ENCODE data around the gene PRPF38B. TPM values are rescaled to one million over a fixed set of nuclear protein-coding genes. Genes with fewer than 3 reads are reported as not detected.
"Not testable (repeated sequence)": the region's sequence is repeated elsewhere in the genome, so short reads cannot be mapped to it uniquely, and the experiment has no call there.

PRPF38B gene
- total RNA-seq, 3 donors from 2014 or later: 68.9 to 76.7 (median 76.6) TPM

GRCh38 chr1:108699375-108700332 is 7.5 kb downstream of the PRPF38B start:
- Mint-ChIP-seq H3K4me3 (peak overlapping the region; percentile 81), H3K27me3 (ENCODE audit: low read depth) (no peaks in the 10 kb centered on the region), H3K4me1 (ENCODE audit: low read depth) (peaks cover 71% of the 10 kb centered on the region), H3K9me3 (no peaks in the 10 kb centered on the region), H3K36me3 (ENCODE audit: insufficient read depth) (peaks cover 50% of the 10 kb centered on the region)
- DNase-seq: no peak
- no peak for ATAC-seq

GRCh38 chr1:108701176-108701849 is 9.2 kb downstream of the PRPF38B start:
- Mint-ChIP-seq H3K4me3 (no peak overlapping the region), H3K4me1 (ENCODE audit: low read depth) (peaks cover 71% of the 10 kb centered on the region), H3K36me3 (ENCODE audit: insufficient read depth) (peaks cover 45% of the 10 kb centered on the region), H3K9me3 (no peaks in the 10 kb centered on the region), H3K27me3 (ENCODE audit: low read depth) (no peaks in the 10 kb centered on the region)
- ATAC-seq (no peak), DNase-seq (no peak)

- H3K27me3 Mint-ChIP-seq (ENCODE audit: low read depth); H3K4me3 Mint-ChIP-seq; DNase-seq; H3K9me3 Mint-ChIP-seq; ATAC-seq: not testable (repeated sequence)
- Mint-ChIP-seq H3K4me1 (ENCODE audit: low read depth) (peaks cover 63% of the 10 kb centered on the region), H3K36me3 (ENCODE audit: insufficient read depth) (peaks cover 42% of the 10 kb centered on the region)
Measured at GRCh38 chr1:108702109-108702508, 10.0 kb downstream of the PRPF38B start.

DNA sequence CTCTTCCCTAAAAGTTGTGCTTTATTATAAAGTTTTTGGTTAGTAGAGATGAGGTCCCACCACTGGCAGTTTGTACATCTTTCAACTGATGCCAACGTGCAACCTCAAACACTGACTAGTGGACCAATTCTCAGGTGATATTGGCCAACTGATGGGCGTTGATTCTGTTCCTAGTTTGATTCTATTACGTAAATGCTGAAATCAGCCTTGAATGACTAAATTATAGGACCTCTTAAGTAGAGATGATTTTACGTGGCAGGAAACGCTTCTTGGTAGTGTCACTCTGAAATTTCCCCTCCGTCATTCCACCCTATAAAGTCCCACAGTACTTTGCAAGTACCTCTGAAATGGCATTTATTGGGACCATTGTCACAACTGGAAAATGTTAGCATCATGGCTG is 11.8 kb downstream of the PRPF38B start:
- Mint-ChIP-seq H3K36me3 (ENCODE audit: insufficient read depth) (peaks cover 28% of the 10 kb centered on the region), H3K9me3 (no peaks in the 10 kb centered on the region), H3K4me3 (peak overlapping the region; percentile 62), H3K27me3 (ENCODE audit: low read depth) (no peaks in the 10 kb centered on the region), H3K4me1 (ENCODE audit: low read depth) (peaks cover 53% of the 10 kb centered on the region)
- DNase-seq (no peak), ATAC-seq (peak; percentile 72 to 83)

GRCh38 chr1:108704496-108704895 is 12.4 kb downstream of the PRPF38B start:
- peaks cover 50% of the 10 kb centered on the region for H3K4me1 Mint-ChIP-seq (ENCODE audit: low read depth)
- H3K9me3 Mint-ChIP-seq: no peaks in the 10 kb centered on the region
- DNase-seq (no peak), ATAC-seq (no peak)
- peaks cover 23% of the 10 kb centered on the region for H3K36me3 Mint-ChIP-seq (ENCODE audit: insufficient read depth)
- no peaks in the 10 kb centered on the region for H3K27me3 Mint-ChIP-seq (ENCODE audit: low read depth)
- H3K4me3 Mint-ChIP-seq: no peak overlapping the region

- H3K36me3 Mint-ChIP-seq (ENCODE audit: insufficient read depth): peaks cover 6% of the 10 kb centered on the region
- no peaks in the 10 kb centered on the region for H3K9me3 Mint-ChIP-seq
- H3K27me3 Mint-ChIP-seq (ENCODE audit: low read depth): no peaks in the 10 kb centered on the region
- H3K4me1 Mint-ChIP-seq (ENCODE audit: low read depth): peaks cover 38% of the 10 kb centered on the region
- no peak overlapping the region for H3K4me3 Mint-ChIP-seq
- ATAC-seq (no peak), DNase-seq (no peak)
Measured at GRCh38 chr1:108706643-108707042, 14.5 kb downstream of the PRPF38B start.

DNA sequence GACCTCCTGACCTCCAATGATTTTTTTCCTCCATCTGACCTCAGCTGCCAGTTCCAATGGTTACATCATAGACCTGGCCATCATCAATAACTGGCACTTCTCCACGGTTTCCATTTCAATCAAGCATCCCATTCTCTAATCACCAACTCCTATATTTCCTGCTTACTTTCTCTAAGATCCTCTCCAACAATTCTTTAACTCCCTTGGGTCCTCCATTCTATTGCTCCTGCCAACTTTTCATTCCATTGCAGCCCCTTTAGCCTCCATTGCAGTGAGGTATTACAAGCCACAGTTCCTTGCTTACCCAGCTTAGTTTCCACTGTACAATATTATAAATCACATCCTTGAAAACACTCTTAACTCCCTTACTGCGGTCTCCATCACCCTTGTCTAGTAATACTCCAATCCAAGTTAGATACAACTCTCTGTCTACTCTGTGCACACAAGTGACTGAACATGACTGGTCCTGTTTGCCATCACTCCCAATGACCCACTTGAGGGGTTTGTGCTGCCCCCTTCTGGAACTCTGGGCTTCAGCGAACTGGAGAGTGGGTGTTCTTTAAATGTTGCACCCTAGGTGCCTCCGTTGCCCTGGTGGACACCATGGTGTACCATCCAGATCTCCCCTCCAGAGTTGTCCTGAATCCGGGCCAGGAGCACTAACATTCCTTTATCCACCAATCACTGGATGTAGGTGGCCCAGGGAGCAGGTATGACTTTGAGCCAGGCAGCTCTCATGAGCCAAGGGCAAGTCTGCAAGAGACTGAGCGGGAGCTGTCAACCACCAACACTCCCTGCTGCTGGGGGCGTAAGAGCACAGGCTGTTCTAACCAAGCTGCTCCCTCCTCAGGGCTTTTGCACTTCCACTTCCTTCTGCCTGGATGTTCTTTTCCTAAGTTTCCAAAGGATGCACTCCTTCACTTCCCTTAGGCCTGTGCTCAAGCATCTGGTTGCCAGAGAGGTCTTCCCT is 16.9 kb downstream of the PRPF38B start:
- DNase-seq (peak; percentile 59), ATAC-seq (peak; percentile 49 to 62)
- Mint-ChIP-seq H3K27me3 (ENCODE audit: low read depth) (no peaks in the 10 kb centered on the region), H3K9me3 (no peaks in the 10 kb centered on the region), H3K36me3 (ENCODE audit: insufficient read depth) (no peaks in the 10 kb centered on the region), H3K4me3 (no peak overlapping the region), H3K4me1 (ENCODE audit: low read depth) (peaks cover 26% of the 10 kb centered on the region)

DNA sequence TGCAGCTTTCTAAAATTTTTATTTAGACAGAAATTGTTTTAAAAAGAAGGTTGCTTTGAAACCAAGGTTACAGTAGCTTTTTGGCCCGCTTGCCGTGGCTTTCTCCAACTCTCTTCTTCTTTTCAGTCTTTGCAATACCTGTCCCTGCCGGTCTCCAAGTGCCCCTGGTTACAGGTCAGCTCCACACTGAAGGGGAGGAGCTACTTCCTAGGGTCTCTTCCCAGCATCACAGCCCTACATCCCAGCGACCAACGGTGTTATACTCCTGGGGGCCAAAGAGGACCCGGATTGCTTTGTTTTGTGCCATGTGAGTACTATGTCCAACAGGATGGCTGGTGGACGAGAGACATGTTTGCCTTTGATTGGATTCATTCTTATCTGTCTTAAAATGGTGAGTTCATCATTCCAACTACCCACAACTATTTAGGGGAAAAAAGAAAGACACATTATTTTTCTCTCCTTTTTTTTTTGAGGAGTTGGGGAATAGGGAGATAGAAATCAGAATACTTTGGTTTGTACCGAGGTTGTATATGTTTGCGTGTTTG is 20.6 kb downstream of the PRPF38B start, which contains the start of gene FNDC7:
TSS of gene FNDC7 (plus strand) at position 303 of the 545 bp plus-strand sequence. CDS start at position 329, 26 bp downstream.
- Mint-ChIP-seq H3K27me3 (ENCODE audit: low read depth) (peaks cover 2% of the 10 kb centered on the region), H3K9me3 (no peaks in the 10 kb centered on the region), H3K4me1 (ENCODE audit: low read depth) (peaks cover 8% of the 10 kb centered on the region), H3K36me3 (ENCODE audit: insufficient read depth) (no peaks in the 10 kb centered on the region), H3K4me3 (no peak within 1 kb of the TSS)
- no peak for DNase-seq
- ATAC-seq: no peak

DNA sequence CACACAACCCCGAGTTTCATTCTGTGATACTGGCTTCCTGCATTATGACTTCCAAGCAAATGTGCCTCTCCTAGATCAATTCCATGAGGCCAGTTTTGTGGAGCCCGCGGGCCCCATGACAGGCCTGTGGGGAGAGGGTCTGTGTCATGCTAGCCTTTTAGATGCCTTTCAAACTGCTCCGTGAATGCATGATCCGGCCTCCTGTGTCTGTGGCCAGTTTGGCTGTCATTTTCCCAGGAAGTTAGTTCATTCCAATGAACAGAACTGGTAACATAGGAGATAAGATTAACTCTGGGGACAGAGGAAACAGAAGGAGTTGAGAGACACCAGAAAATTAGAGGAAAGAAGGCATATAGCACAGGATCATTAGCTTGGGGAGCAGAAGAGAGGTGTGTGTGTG is 23.8 kb downstream of the PRPF38B start:
- no peaks in the 10 kb centered on the region for H3K4me1 Mint-ChIP-seq (ENCODE audit: low read depth)
- H3K9me3 Mint-ChIP-seq: no peaks in the 10 kb centered on the region
- no peak for ATAC-seq

GRCh38 chr1:108716437-108717230 is 24.5 kb downstream of the PRPF38B start:
- Mint-ChIP-seq H3K9me3 (no peaks in the 10 kb centered on the region), H3K36me3 (ENCODE audit: insufficient read depth) (no peaks in the 10 kb centered on the region)

More for the DNA sequence above, 23.8 kb downstream of the PRPF38B start:
- H3K4me3 Mint-ChIP-seq: no peak overlapping the region
- DNase-seq: no peak
- peaks cover 3% of the 10 kb centered on the region for H3K27me3 Mint-ChIP-seq (ENCODE audit: low read depth)
- H3K36me3 Mint-ChIP-seq (ENCODE audit: insufficient read depth): no peaks in the 10 kb centered on the region

DNA sequence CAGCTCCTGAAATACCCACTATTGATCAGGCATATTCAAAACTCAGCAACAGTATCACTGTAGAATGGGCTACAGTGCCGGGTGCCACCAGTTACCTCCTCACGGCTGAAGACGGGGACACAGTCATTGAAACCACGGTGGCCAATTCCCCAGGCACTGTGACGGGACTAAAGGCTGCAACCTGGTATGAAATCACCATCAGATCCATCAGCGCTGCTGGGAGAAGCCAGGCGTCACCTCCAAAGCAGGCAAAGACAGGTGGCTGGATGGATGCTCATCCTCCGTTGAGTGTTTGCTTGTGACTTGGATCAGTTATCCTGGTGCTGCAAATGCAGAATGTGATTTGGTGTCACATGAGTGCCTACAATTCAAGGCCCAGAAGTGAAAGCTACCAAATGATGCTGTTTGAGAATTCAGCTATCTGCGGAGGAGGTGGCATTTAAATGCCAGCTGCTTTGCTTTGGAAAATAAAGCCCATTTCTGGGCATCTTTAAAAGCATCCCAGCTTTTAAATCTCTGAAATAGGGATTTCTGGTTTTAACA is 25.7 kb downstream of the PRPF38B start:
- no peak overlapping the region for H3K4me3 Mint-ChIP-seq
- no peak for ATAC-seq
- peaks cover 3% of the 10 kb centered on the region for H3K27me3 Mint-ChIP-seq (ENCODE audit: low read depth)
- H3K9me3 Mint-ChIP-seq: no peaks in the 10 kb centered on the region
- DNase-seq: no peak
- H3K36me3 Mint-ChIP-seq (ENCODE audit: insufficient read depth): no peaks in the 10 kb centered on the region
- no peaks in the 10 kb centered on the region for H3K4me1 Mint-ChIP-seq (ENCODE audit: low read depth)

More at GRCh38 chr1:108716437-108717230, 24.5 kb downstream of the PRPF38B start:
- no peak for ATAC-seq
- Mint-ChIP-seq H3K27me3 (ENCODE audit: low read depth) (peaks cover 3% of the 10 kb centered on the region), H3K4me3 (no peak overlapping the region), H3K4me1 (ENCODE audit: low read depth) (no peaks in the 10 kb centered on the region)
- DNase-seq: no peak

- no peaks in the 10 kb centered on the region for H3K36me3 Mint-ChIP-seq (ENCODE audit: insufficient read depth)
- H3K27me3 Mint-ChIP-seq (ENCODE audit: low read depth): peaks cover 3% of the 10 kb centered on the region
- no peaks in the 10 kb centered on the region for H3K9me3 Mint-ChIP-seq
- DNase-seq: no peak
- ATAC-seq: no peak
- no peaks in the 10 kb centered on the region for H3K4me1 Mint-ChIP-seq (ENCODE audit: low read depth)
- no peak overlapping the region for H3K4me3 Mint-ChIP-seq
Measured at GRCh38 chr1:108718927-108719655, 27.0 kb downstream of the PRPF38B start.

Data from activated T-cell treated with anti-CD3 and anti-CD28 coated beads, Interleukin-2, amount 50 U/mL, for 4 hours (primary cell).